A673 (cell line): Measurements from ENCODE around the gene ADARB2.

Source experiments
- EZH2 ChIP-seq: fragments of 200-600 bp; sonication (generic); IDR thresholded peaks from 2 replicates; pipeline ENCODE4 v1.6.1; 2017; ENCODE audit warnings: borderline replicate concordance, low read depth, mild to moderate bottlenecking, mixed read lengths, antibody characterized with exemption, low read length; ENCODE audit not compliant: poor library complexity, severe bottlenecking
- TF ChIP-seq, protein P1 (sequence below): fragments of 300-800, 200-600 bp; sonication (generic); conservative IDR thresholded peaks from 2 replicates; pipeline ENCODE4 v1.5.1; 2017; ENCODE audit warnings: low read depth, mild to moderate bottlenecking, antibody characterized with exemption, low read length, moderate library complexity, mixed read lengths

DNA sequence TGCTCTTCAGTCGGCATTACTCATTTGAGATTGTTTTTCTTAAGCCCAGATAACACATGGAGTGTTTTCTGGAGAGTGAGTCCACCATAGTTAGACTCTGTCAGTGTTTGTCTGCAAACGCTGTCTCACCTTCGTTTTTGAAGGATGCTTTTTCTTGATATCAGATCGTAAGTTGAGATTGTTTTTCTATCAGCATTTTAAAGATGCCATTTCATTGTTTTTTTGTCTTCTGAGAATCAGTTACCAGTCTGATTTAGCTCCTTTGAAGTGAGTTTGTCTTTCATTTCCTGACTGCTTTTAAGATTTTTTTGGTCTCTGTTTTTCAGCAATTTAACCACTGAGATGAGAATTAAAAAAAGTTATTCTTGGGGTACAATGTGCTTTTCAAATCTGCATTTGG is 543.8 kb downstream of the ADARB2 start:
- TF ChIP-seq, protein P1, sequence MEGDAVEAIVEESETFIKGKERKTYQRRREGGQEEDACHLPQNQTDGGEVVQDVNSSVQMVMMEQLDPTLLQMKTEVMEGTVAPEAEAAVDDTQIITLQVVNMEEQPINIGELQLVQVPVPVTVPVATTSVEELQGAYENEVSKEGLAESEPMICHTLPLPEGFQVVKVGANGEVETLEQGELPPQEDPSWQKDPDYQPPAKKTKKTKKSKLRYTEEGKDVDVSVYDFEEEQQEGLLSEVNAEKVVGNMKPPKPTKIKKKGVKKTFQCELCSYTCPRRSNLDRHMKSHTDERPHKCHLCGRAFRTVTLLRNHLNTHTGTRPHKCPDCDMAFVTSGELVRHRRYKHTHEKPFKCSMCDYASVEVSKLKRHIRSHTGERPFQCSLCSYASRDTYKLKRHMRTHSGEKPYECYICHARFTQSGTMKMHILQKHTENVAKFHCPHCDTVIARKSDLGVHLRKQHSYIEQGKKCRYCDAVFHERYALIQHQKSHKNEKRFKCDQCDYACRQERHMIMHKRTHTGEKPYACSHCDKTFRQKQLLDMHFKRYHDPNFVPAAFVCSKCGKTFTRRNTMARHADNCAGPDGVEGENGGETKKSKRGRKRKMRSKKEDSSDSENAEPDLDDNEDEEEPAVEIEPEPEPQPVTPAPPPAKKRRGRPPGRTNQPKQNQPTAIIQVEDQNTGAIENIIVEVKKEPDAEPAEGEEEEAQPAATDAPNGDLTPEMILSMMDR, result no peak
- TF ChIP-seq EZH2, result no peak
